HG02588 (cell line): ENCODE measurements around the gene ATG16L2.
"Not testable (repeated sequence)": the region's sequence is repeated elsewhere in the genome, so short reads cannot be mapped to it uniquely, and the experiment has no call there.

ENCODE experiments used
- ATAC-seq: cut with Tn5 transposase; IDR thresholded peaks from one replicate; pipeline ENCODE4 v1.9.1; 2021; ENCODE audit warnings: mild to moderate bottlenecking, moderate library complexity; ENCODE audit not compliant: unreplicated experiment

ATG16L2 gene

DNA sequence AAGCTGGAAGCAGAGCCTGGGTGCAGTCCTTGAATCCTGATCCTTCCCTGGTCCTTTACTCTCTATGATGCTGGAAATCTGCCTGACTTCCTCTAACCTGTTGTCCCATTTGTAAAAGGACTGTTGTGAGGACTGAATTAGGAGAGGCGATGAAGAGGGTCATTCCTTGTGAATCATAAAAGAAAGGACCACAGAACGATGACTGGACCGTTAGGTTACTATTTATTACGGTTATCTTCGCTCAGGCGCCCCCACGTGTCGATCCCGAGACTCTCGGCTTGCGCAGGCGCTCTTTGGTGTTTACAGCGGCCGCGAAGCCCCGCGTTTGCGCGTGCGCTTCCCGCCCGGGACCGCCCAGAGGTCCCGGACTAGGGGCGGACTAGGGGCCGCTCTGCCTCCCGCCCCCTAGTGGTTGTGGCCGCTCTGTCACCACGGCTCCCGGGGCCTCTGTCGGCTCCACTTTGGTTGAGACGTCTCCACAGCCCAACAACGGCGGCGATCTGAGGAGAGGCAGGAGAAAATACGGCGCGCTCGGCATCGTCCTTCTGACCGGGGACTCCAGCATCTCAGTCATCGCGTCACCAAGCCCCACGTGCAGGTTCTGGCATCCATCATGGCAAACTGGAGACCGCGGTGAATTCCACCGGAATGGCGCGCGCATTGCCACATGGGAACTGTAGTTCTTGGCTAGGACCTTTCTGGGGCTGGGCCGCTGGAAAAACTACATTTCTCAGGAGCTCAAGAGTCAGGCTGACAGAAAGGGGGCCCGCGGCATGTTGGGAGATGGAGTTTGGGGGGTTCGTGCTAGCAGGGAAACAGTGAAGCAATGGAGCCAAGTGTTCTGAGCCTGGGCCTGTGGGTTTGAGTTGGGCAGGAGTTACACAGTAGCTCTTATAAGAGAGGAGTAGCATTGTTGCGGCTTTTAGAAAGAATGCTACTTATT lies 20.5 kb upstream of the ATG16L2 start, which contains the start of gene STARD10:
Gene STARD10, minus strand, starts transcription at position 623 of the 943 bp plus-strand sequence. CDS start 12,866 bp downstream, outside the sequence.
- ATAC-seq, result peak; percentile 90

DNA sequence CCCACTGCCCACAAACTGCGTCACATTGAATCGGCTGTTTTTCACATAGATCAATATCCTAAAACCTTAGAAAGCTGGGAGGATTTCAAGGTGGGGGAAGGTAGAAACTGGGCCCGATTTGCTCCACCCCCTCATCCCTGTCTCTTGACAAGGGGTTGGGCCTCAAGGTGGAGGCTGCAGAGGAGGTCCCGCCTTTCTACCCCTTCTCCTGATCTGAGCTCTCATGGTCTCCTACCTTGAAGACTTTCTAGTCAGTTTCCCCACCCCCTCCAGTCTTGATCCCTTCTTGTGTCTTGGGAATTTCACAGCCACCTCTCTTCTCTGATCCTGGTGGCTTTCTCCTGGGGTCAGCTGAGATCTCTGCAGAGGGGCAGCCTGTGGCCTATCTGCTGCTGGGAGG lies 15.8 kb upstream of the ATG16L2 start:
- no peak for ATAC-seq

DNA sequence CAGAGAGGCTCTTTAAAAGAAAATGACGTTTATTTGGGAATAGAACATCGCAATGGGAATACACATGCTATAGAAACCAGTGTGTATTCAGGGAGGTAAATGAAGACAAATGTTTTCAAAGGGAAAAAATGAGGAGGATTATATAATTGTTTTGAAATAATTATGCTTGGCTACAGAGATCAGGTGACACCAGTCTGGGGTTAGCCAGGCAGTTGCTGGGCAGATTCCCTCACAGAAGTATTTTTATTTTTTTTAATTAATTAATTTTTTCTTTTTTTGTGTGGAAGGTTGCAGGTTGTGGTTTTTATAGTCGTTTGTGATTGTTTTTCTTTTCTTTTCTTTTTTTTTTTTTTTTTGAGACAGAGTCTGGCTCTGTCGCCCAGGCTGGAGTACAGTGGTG lies 14.8 kb upstream of the ATG16L2 start:
- no peak for ATAC-seq

DNA sequence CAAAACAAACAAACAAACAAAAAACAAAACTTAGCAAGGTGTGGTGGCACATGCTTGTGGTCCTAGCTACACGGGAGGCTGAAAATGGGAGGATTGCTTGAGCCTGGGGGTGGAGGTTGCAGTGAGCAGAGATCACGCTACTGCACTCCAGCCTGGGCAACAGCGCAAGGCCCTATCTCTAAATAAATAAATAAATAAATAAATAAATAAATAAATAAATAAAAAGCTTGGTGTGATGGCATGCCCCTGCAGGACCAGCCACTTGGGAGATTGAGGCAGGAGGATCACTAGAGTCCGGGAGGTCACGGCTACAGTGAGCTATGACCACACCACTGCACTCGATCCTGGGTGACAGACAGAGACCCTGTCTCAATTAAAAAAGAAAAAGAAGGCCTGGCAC lies 11.4 kb upstream of the ATG16L2 start:
- ATAC-seq, result no peak

DNA sequence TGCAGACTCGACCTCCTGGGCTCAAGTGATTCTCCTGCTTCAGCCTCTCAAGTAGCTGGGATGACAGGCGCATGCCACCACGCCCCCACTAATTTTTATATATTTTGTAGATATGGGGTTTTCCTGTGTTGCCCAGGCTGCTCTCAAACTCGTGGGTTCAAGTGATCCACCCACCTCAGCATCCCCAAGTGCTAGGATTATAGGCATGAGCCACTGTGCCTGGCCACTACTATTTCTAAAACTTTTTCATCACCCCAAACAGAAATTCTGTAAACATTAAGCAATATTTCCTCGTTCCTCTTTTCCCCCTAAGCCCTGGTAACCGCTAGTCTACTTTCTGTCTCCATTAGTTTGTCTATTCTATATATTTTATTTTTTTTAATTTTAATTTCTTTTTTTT lies 9.0 kb upstream of the ATG16L2 start:
- no peak for ATAC-seq

DNA sequence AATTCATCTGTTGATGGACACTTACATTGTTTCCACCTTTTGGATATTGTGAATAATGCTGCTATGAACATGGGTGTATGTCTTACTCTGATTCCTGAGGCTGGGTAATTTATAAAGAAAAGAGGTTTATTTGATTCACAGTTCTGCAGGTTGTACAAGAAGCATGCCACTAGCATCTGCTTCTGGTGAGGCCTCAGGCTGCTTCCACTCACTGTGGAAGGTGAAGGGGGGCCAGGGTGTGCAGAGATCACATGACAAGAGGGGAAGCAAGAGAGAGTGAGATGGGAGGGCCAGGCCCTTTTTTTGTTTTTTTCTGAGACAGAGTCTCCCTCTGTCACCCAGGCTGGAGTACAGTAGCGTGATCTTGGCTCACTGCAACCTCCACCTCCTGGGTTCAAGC lies 7.8 kb upstream of the ATG16L2 start:
- ATAC-seq, result not testable (repeated sequence)

DNA sequence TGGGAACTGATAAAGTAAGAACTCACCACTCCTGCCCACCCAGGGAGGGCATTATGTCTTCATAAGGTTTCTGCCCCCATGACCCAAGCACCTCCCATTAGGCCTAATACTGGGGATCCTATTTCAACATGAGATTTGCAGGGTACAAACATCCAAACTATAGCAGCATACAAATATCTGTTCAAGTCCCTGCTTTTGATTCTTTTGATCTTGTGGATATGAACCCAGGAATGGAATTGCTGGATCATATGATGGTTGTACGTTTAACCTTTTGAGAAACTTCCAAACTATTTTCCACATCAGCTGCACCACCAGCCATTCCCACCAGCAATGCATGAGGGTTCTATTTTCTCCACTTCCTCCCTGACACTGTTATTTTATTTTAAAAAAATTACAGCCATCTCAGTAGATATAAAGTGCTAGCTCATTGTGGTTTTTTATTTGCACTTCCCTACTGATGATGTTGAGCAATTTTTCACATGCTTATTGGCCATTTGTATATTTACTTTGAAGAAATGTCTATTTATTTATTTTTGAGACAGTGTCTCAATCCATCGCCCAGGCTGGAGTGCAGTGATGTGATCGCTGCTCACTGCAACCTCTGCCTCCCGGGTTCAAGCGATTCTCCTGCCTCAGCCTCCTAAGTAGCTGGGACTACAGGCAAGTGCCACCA lies 7.1 kb upstream of the ATG16L2 start:
- ATAC-seq, result no peak

DNA sequence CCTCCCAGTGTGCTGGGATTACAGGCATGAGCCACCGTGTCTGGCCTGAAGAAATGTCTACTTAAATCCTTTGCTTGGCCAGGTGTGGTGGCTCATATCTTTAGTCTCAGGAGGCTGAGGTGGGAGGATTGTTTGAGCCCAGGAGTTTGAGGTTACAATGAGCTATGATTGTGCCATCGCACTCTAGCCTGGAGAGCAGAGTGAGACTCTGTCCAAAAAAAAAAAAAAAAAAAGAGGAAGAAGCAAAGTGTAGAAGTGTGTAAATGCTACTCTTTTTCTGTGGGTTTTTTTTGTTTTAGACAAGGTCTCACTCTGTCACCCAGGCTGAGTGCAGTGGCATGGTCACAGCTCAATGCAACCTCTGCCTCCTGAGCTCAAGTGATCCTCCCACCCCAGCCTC lies 6.4 kb upstream of the ATG16L2 start:
- no peak for ATAC-seq

DNA sequence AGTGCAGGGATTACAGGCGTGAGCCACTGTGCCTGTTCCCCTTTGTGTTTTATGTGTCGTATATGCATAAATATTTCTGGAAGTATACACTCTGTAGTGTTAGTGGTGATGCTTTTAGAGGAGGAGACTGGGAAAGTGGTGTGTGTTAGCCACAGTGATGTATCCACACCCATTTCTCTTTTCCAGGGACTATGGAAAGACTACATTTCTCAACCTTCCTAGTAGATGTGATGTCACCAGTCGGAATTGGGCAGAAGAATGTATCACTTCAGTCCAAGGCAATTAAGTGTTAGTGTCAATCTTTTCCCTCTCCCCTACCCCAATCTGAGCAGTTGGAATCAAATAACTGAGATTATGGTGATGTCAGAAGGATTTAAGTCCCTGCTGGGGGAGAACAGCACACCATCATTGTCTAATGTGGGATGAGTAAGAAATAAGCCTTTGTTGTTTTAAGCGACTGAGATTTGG lies 5.8 kb upstream of the ATG16L2 start:
- ATAC-seq, result no peak

DNA sequence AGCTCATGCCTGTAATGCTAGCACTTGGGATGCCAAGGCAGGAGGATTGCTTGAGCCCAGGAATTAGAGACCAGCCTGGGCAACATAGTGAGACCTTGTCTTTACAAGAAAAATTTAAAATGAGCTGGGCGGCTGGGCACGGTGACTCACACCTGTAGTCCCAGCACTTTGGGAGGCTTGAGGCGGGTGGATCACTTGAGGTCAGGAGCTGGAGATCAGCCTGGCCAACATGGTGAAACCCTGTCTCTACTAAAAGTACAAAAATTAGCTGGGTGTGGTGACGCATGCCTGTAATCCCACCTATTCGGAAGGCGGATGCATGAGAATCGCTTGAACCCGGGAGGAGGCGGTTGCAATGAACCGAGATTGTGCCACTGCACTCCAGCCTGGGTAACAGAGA lies 2.5 kb upstream of the ATG16L2 start:
- not testable (repeated sequence) for ATAC-seq

DNA sequence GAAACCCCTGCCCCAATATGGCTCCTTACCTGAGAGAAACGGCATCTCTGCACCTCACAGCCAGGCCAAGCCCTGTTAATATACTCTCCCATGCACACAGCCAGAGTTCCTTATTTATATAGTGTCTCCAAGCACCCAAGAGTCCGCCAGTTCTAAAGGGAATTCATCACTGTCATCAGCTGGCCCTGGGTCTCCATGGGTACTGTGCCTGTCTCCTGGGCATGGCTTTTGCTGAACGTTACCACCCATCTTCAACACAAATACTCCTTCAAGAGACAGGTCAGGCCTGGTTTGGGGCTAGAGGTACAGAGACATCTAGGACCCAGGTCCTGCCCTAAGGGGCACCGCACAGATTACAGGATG lies 1.6 kb upstream of the ATG16L2 start:
- no peak for ATAC-seq

DNA sequence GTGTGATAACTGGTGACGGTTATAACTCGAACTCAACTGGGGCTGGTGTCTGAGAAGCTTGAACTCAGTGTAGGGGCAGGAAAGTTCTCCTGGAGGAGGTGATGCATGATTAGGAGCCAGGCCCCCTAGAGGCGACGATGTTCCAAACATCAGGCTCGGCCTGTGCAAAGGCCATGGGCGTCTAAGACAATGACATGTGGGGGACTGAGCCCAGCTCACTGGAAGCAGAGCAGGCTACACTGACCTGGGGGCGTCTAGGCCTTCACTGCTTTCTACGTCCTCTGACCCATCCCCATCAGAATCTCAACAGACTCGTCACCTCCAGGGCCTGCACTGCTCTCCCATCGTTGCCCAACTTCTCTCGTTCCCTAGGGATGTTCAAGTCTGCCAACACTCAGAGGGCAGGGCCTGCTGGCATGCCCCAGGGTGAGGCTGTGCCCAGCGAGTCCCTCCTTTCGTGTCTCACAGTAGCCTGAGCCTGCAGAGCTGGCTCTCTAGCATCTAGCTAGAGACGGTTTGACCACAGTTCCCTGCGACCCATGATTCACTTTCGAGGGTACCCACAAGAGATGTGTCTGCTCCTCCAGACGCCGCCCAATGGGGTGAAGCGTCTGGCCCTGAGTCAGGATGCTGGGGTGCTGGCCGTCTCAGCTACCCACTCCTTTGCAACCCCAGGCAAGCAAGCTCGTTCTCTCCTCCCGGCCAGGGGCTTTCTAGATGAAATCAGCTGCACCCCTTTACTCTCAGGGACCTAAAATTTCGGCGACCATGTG lies 1.1 kb upstream of the ATG16L2 start:
- no peak for ATAC-seq

DNA sequence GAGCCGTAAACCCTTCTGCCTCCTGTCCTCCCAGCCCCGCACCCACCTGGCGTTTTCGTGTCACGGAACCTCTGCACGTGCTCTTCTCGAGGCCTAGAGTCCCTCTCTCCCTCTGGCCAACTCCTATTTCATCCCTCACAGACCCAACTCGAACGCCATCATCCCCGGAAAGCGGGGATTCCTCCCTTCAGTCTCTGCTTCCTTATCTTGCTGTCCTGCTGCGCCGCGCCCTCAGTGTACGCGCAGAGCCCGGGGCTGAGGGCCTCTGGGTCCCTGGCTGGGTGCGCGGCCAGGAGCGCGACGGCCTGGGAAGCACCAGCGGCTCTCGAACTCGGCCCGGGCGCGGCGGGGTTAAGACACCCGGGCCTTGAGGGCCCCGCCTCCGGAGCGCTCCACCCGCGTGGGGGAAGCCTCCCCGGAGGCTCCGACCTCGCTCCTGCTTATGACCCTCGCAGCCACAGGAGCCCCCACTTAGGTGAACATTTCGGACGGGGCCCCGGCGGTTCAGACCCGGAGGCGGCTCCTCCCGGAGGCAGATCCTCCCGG lies 398 bp upstream of the ATG16L2 start:
- peak; percentile 53 for ATAC-seq

DNA sequence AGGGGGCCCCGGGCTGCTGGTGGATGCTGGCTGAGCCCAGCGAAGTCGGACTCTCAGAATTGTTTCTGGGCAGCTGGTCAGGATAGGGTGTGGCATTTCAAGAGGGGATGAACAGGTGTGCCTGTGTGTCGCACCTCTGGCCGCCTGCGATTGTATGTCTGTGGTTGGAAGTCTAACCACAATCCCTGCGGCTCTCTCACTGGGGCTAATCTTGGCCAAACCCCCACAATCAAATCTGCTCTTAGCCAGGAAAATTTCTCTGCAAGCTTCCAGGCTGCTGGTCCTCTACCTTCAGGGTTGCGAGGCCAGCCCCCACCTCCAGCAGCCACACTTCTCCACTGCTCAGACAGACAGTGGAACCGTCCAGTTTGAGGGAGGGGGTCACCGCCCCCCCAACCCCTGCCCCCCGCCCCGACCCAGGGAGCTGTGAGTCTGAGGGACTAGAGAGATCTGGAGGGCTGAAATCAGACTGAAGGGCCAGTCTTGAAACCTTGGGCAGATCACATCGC lies 953 bp downstream of the ATG16L2 start:
- ATAC-seq, result no peak

DNA sequence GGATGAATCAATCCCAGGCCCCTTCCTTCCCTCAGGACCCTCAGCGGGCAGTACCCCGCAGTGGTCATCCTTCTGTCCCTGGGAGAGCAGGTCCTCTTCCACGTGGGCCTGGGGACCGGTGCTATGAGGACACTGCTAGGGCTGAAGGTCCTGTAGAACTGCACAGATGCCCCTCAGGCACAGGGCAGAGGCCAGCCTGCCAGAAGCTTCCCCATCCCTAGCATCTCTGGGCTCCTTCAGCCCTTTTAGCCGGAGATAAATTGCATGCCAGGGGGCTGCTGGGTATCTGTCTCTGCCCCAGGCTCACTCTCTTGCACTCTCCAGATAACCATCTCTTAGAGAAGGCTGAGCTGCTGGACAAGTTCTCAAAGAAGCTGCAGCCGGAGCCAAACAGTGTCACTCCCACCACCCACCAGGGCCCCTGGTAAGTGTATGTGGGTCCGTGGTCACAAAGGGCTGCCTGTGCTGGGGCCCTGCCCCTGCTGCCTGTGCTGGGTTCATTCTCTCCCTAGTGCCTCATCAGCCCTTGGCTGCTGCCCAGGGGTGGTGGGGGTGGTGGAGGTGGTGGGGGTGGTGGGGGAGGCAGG lies 2.3 kb downstream of the ATG16L2 start:
- no peak for ATAC-seq

DNA sequence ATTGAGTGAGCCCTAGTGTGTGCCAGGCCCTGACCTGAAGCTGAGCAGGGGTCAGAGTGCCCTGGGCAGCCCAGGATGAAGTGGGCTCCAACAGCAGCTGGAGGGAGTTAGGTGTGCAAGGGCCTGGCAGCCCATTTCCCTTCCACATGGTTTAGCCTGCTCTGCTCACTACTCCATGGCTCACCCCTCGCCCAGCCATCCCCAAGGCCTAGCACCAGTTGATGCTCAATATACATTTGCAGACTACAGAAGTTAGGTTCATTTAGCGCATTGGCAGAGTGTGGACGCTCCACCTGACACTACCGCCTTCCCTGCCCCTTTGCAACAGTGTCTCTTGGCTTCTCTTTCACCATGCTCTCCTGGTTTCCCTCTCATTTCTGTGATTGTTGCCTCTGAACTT lies 3.8 kb downstream of the ATG16L2 start:
- ATAC-seq, result no peak

DNA sequence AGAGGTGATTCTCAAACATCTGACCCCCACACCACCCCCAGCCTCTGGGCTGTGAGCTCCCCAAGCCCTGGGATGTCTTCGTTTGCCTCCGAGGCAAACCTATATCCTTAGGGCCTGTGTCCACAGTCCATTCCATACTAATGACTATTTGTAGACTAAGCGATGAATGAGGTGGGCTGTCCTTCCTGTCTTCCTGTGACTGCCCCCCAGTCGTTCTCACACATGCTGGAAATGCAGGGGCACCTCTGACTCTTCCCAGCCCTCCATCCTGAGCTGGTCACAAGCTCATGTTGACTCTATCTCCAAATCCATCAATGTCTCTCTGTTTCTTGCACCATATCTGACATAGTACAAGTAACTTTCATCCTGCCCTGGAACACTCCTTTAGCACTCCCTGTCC lies 4.8 kb downstream of the ATG16L2 start:
- ATAC-seq, result no peak

DNA sequence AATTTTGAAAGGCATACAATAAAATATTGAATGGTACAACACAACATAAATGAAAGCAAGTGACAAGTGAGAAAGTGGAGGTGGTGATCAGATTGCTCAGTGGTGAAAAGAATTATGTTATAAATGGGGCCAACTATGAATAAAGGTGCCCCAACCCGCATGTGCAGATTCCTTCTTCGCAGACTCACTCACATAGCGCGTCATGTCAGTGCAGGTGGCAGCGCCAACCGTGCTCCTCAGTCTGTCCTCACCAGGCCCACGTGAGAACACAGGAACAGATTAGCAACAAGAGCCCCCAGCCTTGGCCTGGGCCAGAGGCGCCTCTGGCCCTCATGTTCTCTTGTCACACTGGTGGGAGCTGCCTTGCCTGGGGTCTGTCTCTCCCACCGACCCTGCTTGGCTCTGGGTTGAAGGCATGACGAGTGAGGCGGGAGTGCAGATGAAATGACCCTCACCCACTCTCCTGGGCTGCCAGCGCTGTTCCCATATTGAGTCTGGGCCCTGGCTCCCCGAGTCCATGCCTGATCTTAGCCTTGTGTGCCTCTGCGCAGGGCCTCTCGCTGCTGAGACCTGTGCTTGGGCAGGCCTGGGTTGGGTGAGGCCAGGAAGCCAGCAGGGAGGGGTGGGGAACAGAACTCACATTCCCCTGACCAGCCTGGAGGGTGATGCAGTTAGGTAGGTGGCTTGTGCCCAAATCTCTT lies 6.4 kb downstream of the ATG16L2 start:
- ATAC-seq, result no peak

DNA sequence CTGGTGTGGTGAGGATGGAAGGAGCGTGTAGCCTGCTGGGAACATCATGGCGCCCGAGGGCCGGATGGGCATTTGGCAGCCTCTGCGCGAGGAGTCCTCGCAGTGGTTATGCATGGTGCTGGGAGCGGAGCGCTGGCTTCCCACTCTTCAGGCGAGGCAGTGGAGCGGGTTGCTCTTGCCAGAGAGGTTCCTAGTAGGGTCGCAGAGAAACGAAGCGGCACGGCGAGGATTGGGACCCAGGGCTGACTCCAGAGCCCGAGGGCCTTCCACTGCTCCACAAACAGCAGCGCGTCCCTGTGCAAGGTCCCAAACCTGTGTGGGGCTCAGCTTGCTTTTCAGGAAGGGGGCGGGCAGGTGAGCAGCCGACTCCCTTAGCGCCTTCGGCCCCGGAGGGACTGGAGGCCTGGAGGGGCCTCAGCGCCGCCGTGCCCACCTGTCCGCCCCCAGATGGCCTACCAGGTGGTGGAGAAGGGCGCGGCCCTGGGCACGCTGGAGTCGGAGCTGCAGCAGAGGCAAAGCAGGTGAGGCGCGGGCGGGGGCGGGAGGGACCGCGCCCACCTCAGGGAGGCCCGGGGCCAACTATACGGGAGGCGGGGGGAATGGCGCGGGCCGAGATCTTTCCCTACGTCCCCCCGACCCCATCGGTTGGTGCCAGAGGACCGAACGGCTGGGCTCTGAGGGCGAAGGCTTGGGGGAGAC lies 7.2 kb downstream of the ATG16L2 start:
- ATAC-seq, result no peak
